ENCODE data around the gene CAMTA1. TPM values are rescaled to one million over a fixed set of nuclear protein-coding genes. Genes with fewer than 3 reads are reported as not detected.
A peak's percentile ranks its signal among the peaks of the same experiment; 100 is the strongest.

CAMTA1 gene
- total and polyA plus RNA-seq, 9 of the 15 experiments (the other 6 are each of a cell fraction or from before 2014, with no cell fraction given): 43.9 to 161 (median 65.9) TPM

DNA sequence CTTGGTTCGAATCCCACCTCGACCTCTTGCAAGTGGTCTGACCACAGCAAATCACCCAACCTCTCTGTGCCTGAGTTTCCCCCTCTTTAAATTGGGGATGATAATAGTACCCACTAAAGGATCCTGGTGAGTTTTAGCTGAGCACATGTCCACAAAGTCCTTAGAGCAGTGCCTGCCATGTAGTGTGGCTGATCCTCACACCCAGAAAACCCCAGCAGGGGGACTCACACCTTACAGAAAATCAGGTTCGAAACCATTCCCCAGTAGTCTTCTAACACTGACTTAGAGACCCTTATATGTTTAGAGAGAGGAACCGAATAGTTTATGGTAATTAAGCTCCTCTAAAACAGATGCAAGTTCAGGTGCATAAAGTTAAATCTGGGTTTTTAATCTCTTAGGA lies 89.0 kb downstream of the CAMTA1 start:
- CTCF ChIA-PET (ENCODE audit: low intra/inter-chr PET ratio): no interaction called here
- Histone ChIP-seq H3K4me2 (ENCODE audit: insufficient read depth, low read length) (no peak overlapping the region), H3K27ac (ENCODE audit: extremely low read depth, low read depth, low read length) (no peak overlapping the region), H3K79me2 (ENCODE audit: control insufficient read depth, insufficient read depth, low read length) (no peaks in the 10 kb centered on the region), H3K9me3 (replicated peaks; ENCODE audit: control insufficient read depth, insufficient read depth, low read depth, low read length) (no peaks in the 10 kb centered on the region), H3K27me3 (ENCODE audit: control insufficient read depth in 2 of 2, insufficient read depth in 2 of 2, low read length in 2 of 2) (no peaks in the 10 kb centered on the region), H2AFZ (ENCODE audit: low read depth, low read length) (no peak overlapping the region), H3K9me1 (ENCODE audit: control insufficient read depth, insufficient read depth, low read length) (peaks cover 2% of the 10 kb centered on the region), H3K4me1 (replicated peaks in 1 of 2; ENCODE audit: control insufficient read depth in 2 of 2, insufficient read depth in 2 of 2, low read length in 2 of 2) (no peaks in the 10 kb centered on the region), H3K36me3 (ENCODE audit: control insufficient read depth, insufficient read depth, low read length) (peaks cover 6% of the 10 kb centered on the region; the same call in 1 of the 3 replicates), H3K9ac (ENCODE audit: insufficient read depth in 1 of 2, low read depth in 2 of 2, low read length in 2 of 2) (no peak overlapping the region), H4K20me1 (replicated peaks; ENCODE audit: control insufficient read depth, insufficient read depth, low read length) (no peaks in the 10 kb centered on the region), H3K4me3 (no peak overlapping the region)
- POLR2A ChIA-PET: interaction anchor here (1.7 kb wide), 1 partner anchor 28 kb away, joined by 8 read pairs; no protein-coding TSS in a partner anchor
- DNase-seq (ENCODE audit: extremely low read depth in 1 of 4, low spot score in 3 of 4) (no peak), FAIRE-seq (no peak), ATAC-seq (peak; percentile 36; the same call in 1 of the 3 replicates)
- TF ChIP-seq ZNF23 (CRISPR knock-in tag; IDR thresholded peaks at IDR 0.05): no peak
- TF ChIP-seq EHMT2 (IDR thresholded peaks at IDR 0.05): no peak
- no peak for TF ChIP-seq CBX3 (IDR thresholded peaks at IDR 0.05; ENCODE audit: borderline replicate concordance in 1 of 2, low read length in 2 of 2)
- in situ Hi-C loops (cut with MboI): no loop called here
- no TSS peak for BruUV-seq (replicated peaks)
- 72% methylated on average over 4 of the region's 4 CpGs for WGBS (ENCODE audit: insufficient coverage, low coverage, missing lambda C conversion rate)
- intact Hi-C loops (cut with micrococcal nuclease): no loop called here

GRCh38 chr1:6880951-6881690 lies 95.9 kb downstream of the CAMTA1 start:
- ChIA-PET CTCF (ENCODE audit: low intra/inter-chr PET ratio) (no interaction called here), POLR2A (interaction anchor here (0.6 to 1.4 kb wide), 6 partner anchors 9 to 681 kb away, joined by 3 to 6 read pairs (median 3); no protein-coding TSS in a partner anchor)
- TF ChIP-seq CBFB (CRISPR knock-in tag; IDR thresholded peaks at IDR 0.05) (no peak), RBM25 (IDR thresholded peaks at IDR 0.05; ENCODE audit: low read depth, low read length, severe bottlenecking) (peak; percentile 30)
- DNase-seq (ENCODE audit: extremely low read depth in 1 of 4, low spot score in 3 of 4) (no peak), FAIRE-seq (no peak), ATAC-seq (no peak)
- H2AFZ ChIP-seq (ENCODE audit: low read depth, low read length): no peak overlapping the region
- 75% methylated on average over 12 of the region's 12 CpGs for WGBS (ENCODE audit: insufficient coverage, low coverage, missing lambda C conversion rate)
- H3K36me3 ChIP-seq (ENCODE audit: control insufficient read depth, insufficient read depth, low read length): no peaks in the 10 kb centered on the region
- H3K4me1 ChIP-seq (replicated peaks in 1 of 2; ENCODE audit: control insufficient read depth in 2 of 2, insufficient read depth in 2 of 2, low read length in 2 of 2): no peaks in the 10 kb centered on the region; a peak in 1 of 5 replicates
- H3K9ac ChIP-seq (ENCODE audit: insufficient read depth in 1 of 2, low read depth in 2 of 2, low read length in 2 of 2): no peak overlapping the region
- no peak overlapping the region for H3K4me2 ChIP-seq (ENCODE audit: insufficient read depth, low read length)
- in situ Hi-C loops (cut with MboI) (no loop called here), intact Hi-C loops (cut with micrococcal nuclease) (no loop called here)
- no peak overlapping the region for H3K27ac ChIP-seq (ENCODE audit: extremely low read depth, low read depth, low read length)
- no TSS peak for BruUV-seq (replicated peaks)
- H3K4me3 ChIP-seq: no peak overlapping the region
- H3K9me3 ChIP-seq (replicated peaks; ENCODE audit: control insufficient read depth, insufficient read depth, low read depth, low read length): no peaks in the 10 kb centered on the region
- H3K27me3 ChIP-seq (ENCODE audit: control insufficient read depth in 2 of 2, insufficient read depth in 2 of 2, low read length in 2 of 2): no peaks in the 10 kb centered on the region
- H3K79me2 ChIP-seq (ENCODE audit: control insufficient read depth, insufficient read depth, low read length): no peaks in the 10 kb centered on the region
- H4K20me1 ChIP-seq (replicated peaks; ENCODE audit: control insufficient read depth, insufficient read depth, low read length): no peaks in the 10 kb centered on the region
- H3K9me1 ChIP-seq (ENCODE audit: control insufficient read depth, insufficient read depth, low read length): peaks cover 2% of the 10 kb centered on the region
